HG02610 (cell line): ENCODE data around the gene GNB1L.
"Not testable (repeated sequence)": the region's sequence is repeated elsewhere in the genome, so short reads cannot be mapped to it uniquely, and the experiment has no call there.

Source experiments
- ATAC-seq: cut with Tn5 transposase; IDR thresholded peaks from one replicate; pipeline ENCODE4 v1.9.1; 2021; ENCODE audit warnings: mild to moderate bottlenecking, moderate library complexity; ENCODE audit not compliant: unreplicated experiment

GNB1L gene

DNA sequence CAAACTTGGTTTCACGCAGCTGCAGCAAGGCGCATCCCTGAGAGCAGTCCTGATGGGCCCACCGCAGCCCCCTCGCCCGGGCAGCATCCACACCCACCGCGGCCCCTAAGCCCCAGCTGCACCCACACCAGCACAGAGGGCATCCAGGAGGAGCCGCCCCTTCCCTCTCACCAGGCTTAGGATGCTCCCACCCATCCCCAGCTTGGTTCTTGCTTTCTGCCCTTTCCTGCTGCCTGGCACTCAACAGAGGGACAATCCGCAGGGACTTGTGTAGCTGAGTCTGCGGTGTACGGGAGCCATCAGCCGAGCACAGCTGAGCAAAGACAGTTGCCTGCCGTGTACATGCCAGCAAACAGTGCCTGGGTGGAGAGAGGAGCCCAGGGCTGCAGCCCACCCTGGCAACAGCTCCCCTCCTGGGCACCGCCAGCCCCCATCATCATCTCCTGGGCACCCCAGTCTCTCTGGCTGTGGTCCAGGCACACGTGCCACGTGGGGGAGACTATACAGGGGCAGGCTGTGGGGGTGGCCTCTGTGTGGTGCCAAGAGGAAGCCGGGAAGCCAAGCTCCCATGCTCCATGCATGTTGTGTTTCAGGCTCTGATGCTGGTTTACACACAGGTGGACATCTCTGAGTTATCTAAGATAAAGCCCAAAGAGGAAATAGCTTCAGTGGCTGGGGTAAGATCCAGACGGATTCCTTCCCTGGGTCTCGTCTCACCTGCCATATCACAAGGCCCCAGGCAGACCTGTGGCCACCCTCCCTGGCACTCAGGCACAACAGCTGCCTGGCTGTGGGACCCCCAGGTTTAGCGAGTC is 36.0 kb upstream of the GNB1L start:
- ATAC-seq: no peak

DNA sequence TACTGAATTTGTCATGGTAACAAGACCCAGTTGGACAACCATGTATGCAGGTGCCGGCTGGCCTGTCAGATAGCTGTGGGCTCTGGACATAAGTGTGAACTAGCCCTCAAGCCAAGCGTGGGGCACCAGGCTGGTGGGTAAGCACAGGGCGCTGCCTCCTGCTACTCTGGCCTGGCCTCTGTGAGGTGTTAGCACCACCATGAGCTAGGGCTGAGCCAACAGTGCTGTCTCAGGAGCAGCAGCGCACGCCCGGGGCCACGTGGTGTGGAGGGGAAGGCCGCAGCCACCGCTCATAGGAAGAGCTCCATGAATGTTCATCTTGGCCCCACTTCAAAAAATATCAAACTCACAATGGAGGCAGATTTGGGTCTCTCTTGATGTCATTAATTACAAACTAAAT is 35.3 kb upstream of the GNB1L start:
- no peak for ATAC-seq

DNA sequence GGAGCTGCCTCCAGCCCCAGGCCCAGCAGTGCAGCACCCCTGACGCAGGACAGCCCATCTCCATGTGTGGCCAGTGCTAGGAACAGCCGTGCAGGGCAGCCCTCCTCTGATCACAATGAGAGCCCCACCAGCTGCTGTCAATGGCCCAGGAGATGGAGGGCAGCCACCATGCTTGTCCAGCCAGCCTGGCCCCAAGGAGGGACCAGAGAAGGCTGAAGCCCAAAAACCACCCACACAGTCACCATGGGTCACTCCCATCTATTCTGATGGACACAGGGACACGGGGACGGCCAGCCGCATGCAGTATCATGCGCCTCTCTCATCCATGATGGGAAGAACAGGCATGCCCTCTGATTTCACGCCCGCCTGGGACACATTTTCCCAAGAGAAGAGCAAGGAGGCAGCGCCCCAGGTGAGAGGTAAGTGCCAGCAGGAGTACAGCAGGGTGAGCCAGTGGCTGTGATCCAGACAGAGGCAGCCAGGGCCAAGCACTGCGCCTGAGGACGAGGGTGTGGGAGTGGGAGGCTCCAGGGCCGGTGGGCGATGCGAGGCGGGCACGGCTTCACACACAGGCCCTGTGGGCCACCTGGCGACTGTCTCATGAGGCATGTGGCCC is 33.6 kb upstream of the GNB1L start:
- no peak for ATAC-seq

DNA sequence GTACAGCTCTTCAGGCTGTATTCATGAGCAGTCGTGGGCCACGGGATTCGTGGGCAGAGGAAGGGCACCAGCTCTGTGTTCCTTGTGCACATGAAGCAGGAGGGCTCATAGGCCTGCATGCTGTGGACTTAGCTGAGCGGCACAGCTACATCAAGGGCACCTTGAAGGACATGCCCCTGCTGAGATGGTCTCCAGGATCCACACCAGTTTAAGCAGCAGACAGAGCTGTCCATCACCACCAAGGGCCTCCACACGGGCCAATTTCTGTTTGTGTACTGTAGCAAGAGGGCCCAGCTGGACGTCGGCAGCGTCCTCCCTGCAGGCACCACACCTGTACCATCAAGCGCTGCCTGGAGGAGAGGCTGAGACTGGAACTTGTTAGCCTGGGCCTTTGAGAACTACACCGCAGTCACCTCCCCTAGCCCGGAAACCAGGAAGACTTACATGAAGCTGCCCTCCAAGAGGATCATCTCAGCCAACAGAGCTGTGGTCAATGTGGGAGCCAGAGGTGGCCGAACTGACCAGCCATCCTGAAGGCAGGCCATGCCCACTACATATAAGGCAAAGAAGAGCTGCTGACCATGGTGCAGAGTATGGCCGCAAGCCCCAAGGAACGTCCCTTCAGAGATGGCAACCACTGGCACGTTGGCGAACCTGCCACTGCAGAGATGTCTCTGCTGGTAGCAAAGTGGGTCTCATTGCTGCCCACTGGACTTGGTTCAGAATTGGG is 32.7 kb upstream of the GNB1L start:
- no peak for ATAC-seq

DNA sequence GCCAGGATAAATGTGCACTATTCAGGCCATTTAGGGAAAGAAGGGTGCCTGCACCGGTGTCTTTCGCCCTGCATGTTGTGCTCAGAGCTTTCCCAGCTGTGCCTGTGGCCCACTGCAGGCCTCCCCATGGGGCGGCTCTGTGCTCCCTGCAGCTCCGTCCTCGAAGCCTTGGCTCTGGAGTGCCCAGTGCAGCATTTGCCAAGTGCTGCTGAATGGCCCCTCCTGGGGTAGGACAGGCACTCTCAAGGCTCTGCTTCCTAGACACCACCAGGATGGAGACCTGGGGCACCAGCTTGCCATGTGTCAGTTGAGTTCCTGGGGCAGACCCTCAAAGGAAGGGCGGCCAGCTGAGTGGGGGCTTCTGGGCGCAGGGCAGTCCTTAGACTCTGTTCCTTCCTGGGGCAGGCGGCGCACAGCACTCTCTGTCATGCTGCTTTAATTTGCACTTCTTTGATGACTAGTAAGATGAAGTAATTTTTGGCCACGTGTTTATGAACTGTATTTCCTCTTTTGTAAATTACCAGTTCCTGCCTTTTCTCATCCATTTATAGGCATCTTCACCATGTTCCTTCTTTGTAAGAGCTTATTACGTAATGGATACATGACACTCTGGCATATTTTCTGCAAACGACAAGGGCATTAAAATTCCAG is 32.1 kb upstream of the GNB1L start:
- no peak for ATAC-seq

DNA sequence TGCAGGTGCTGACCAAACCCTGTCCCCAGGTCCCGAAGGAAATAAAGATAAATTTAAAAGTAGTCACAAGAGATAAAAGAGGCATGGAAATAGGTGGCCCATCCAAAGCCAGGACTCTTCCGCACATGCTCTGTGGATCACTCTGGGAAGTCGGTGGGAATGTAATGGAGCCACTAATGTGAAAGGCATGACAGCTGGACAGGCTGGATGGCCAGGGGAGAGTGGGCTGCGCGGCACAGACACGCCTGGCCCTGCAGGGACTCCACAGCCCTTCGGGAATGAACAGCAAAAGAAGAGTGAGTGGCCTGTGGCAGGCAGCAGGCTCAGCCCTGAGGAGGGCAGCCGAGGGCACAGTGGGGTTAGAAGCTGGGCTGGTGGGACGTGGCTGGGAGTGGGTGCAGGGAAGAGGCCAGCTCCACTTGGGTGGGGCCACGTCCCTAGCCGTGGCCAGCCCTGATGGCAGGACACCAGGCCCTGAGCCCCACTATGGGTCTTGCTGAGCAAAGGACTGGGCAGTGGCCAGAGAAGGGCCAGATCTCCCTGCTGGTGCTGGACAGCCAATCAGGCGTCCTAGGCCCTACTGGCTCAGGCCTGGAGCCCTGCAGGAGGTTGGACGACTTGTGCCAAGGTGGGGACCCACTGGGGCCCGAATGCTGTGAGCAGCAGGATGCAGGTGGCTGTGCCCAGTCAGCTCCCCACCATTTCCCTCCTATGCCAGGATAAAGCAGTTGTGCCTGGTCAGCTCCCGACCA is 31.3 kb upstream of the GNB1L start:
- ATAC-seq: no peak

DNA sequence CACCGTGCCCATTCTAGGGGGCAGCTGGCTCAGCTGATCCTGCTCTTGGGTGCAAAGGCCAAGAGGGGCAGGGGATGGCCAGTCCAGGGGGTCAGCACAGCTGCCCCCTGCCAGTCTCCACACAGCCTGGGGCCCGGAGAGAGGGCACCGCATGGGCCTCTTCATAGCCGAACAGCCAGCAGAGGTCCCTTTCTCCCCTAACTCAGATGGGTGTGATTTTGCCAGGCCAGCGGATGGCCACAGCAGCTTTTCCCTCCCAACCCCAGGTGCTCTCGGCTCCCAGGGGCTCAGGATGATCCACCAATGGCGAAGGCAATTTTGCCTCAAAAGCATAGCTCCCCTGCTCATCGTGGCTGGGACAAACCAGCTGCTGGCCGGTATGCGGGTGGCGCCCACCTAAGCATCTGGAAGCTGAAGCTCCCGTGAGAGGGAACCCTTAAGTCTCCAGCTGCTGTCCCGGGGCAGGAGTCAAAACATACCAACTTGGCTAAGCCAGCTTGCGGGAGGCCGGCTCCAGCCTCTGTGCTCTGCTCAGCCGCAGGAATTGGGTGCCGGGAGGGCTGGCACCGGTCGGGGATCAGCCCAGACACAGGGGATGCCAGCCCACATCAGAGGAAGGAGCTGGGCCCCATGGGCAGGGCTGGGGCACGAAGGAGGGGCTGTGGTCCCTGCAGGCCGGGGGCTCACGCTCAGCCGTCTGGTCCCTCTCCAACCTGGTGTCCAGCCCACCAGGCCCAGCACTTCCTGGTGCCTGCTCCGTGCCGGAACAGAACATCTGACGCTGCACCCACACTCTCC is 30.5 kb upstream of the GNB1L start:
- ATAC-seq: no peak

DNA sequence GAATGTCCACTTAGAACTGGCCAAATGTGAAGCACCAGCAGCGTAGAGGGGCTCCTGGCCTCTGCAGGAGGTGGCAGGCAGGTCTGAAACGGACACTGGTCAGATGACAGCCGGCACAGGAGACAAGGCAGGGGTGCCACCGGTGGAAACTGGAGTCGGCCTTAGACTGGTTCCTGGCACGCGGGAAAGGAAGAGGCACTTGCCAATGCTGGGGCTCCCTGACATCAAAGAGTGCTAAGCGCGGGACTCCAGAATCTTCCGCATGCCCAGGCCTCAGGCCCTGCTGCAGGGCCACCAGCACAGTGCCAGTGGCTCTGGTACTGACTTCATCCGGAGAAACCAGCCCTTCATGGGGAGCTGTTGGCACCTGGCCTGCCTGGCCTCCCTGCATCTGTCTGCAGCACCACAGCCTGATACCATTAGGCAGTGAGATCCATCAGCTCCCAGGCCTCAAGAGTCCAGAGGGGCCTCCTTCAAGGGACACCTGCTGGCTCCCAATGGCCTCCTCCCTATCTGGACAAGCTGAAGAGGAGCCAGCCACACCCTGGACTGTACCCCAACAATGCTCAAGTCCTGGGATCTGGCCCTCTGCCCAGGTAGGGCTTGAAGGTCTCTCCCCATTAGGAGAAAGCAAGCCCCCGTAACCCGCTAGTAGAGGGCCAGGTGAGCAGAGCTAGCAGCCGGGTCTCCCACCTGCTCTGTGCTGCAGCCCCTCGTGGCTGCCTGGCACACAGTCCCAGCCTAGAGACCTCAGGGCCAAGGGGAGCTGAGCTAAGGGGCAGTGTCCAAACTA is 29.7 kb upstream of the GNB1L start:
- no peak for ATAC-seq

DNA sequence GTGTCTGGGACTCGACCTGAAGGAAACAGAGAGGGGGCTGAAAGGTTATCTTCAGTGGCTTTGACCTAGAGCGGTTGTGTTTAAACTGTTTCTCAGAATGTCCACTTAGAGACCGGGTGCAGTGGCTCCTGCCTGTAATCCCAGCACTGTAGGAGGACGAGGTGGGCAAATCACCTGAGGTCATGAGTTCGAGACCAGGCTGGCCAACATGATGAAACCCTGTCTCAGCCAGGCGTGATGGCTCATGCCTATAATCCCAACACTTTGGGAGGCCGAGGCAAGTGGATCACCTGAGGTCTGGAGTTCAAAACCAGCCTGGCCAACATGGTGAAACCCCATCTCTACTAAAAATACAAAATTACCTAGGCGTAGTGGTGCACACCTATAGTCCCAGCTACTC is 28.8 kb upstream of the GNB1L start:
- not testable (repeated sequence) for ATAC-seq

DNA sequence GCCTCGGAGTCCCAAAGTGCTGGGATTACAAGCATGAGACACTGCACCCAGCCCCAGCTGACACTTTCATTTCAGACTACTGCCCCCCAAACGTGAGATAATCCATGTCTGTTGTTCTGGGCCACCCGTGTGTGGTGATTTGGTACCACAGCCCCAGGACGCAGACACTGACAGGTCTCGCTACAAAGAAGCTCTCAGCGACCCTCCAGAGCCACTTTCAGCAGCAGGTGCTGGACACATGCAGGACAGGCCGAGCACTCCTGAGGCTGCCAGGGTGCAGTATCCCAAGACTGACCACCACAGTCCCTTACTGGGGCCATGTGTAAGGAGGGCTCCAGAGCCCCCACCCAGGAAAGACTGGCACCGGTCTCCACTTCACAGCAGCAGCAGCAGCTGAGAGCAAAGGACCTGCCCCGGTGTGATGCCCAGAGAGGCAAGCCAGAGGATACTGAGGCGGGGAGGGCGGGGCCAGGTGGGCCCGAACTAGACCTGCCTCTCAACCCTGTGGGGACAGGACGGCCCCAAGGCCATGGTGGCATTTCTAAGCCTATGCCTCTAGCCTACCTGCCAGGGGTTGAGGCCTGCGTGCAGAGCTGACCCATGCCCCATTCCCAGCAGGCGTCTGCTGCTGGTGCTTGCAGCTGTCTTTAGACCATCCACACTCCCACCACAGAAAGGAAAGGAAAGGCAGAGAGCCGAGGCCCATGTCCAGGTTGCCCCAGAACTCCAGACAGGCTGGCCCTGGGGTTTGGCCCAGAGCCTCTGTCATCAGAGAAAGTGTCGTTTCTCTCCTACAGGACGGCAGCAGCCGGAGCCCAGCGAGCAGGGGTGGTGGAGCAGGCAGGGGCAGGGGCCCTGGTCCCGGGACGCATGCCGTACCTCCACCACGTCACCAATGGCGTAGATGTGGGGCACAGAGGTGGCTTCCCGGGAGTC is 28.0 kb upstream of the GNB1L start:
- ATAC-seq: no peak

DNA sequence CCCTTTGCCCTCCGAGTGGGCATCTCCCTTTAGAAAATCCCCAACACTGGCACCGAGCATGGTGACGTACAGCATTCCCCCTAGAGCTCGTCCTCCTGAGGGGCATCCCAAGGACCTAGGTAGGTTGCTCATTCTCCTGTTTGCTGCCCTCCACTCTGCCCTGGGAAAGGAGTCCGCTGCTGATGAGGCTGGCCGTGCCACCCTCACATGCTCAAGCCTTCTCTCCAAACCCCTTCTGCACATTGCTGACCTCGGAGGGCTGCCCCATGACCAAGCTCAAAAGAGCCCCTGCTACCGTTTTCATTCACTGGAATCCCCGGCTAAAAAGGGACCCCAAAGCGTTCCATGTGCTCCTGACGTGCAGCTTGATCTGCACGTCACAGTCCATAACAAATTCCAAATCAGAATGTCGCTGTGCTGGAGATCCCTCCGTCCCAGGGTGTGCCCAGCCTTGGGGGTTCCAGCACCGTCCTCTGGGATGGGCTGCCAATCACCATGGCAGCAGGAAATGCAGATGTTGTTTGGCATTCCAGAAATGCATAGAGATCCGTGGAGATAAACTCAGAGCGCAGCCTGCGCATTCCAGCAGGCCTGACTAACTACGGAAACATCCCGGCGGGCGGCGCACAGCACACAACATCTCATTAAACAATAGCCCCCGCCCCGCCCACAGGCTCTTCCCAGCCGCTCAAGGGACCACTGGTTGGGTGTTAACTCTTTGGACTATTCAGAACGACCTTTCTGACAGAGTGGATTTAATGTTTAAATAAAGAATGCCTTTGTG is 26.3 kb upstream of the GNB1L start:
- no peak for ATAC-seq

DNA sequence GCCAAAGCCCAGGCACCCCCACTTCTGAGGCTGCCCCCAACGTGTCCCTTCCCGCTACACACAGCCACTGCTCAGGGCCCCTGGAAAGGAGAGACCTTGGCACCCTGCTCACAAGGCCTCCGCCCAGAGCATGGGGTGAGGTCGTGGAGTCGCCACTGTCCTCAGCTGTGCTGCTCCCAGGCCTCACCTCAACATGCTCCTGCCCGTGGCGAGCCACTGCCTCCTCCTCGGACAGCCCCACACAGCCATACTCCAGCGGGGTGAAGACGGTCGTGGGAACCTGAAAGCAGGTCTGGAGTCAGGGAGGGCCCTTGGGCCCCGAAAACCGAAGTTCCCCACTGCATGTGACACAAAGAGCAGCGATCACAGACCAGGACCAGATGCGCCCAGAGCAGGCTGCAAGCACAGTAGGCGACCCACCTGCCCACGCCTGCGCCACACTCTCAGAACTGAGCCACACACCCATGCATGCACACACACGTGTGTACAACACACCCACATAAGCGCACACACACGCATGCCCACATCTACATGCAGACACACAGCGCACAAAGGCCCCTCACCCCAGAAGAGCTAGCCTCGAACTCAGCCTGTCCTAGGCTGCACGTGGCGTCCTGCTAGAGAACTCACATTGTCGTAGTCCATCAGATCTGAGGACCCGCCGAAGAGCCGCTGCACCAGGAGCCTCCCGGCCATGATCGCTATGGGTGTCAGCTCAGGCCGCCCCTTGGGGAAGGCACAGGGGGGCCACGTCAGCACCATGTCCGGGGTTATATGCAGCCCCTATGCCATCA is 25.5 kb upstream of the GNB1L start:
- no peak for ATAC-seq

DNA sequence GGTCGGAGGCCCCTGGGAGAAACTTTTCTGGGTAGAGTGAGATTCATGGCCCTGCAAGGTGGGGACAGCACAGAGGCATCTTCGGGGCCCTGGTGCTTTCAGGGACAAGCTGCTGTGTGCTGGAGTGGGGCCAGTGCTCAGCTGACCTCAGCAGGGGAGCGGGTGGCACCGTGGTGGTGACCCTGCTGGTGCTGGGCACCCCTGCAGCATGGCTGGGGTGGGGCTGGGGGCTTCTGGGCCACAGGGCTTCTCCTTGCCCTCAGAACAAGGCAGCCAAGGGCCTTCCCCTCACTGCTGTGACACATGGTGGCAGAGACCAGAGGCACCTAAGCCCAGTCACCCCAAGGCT is 24.9 kb upstream of the GNB1L start:
- ATAC-seq: no peak

DNA sequence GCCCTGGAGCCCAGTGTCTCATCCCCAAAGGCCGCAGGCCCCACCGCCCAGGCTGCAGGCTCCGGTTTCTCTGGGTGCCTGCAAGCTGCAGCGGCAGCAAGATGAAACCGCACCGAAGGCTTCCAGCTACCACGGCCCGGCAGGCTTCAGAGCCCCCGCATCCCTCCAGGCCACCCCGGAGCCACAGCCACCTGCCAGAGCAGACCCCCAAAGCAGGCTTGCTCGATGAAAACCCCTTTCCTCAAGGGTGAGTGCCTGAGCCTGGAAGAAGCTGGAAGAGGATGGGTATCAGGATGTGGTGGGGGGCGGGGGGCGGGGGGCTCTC is 24.5 kb upstream of the GNB1L start:
- ATAC-seq: no peak

DNA sequence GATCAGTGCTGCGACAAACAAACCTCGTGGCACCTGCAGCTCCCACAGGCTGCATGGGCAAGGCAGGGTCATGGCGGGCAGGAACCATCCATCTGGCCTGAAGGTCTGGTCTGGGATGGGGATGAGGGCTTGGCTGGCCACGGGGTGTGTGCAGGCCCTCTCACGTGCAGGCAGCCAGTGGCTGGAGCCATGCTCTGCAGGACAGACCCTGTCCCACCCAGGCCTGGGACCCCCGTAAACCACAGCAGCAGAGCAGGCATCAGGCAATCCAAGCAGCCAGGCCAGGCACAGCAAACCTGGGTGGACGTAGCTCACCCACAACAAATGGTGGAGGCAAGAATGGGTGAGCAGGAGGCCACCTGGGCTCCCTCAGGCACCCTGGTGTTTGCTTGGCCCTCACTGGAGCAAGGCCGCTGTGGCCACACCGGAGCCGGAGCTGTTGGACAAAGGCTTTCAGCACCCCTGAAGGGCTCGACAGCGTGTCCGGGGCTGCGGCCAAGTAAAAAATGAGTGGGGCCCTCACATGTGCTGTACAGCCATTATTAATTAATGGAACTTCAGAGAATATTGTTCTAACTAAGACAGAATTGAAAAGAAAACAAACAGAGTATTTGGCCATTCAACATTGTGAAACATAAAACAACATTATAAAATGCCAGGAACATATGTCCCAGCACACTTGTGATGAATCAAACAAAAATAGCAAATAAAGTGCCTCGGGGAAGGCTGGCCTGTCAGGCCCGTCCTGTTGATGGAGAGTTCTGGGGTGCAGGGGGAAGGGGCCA is 24.0 kb upstream of the GNB1L start:
- ATAC-seq: no peak
